ENCODE results near the gene SNTA1. TPM values are rescaled to one million over a fixed set of nuclear protein-coding genes. Genes with fewer than 3 reads are reported as not detected.
A peak's percentile ranks its signal among the peaks of the same experiment; 100 is the strongest.

Gene SNTA1
- total and polyA plus RNA-seq, 2 of the 13 experiments (the other 11 are each of a cell fraction or from before 2014, with no cell fraction given) = 16.4 to 18.3 TPM

DNA sequence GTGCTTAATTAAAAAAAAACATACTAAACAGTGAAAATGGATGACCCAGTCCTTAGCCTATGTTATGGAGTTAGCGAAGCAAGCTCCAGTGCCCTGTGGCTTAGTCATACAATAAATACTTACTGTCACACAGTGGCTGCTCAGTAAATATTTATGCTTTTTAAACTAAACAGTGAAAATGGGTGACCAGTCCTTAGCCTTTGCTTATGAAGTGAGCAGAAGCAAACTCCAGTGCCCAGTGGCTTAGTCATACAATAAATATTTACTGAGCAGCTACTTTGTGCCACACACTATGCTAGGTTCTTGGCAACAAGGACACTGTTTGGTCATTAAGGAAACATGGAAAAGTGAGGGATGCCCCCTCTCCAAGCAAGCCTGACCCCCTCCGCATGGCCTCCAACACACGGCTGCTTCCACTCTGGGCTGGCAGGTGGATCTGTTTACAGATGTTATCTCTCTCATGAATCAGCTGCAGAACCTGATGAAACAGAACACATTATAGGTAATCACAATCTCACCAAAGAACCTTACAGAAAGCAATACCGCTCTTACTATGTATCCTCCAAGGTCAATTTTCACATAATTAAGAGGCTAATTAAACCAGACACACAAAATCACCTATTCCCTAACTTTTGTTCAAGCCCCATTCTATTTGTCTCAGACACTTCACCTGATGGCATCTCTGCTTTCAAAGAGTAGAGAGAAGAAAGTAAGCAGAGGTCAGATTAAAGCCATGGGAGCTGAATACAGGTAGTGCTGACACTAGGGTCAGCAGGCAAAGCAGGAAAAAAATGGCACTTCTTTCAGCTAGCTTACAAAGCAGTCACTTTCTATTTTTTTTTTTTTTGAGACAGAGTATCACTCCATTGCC is 69.6 kb downstream of the SNTA1 start (continued):
- TF ChIP-seq, protein P1, sequence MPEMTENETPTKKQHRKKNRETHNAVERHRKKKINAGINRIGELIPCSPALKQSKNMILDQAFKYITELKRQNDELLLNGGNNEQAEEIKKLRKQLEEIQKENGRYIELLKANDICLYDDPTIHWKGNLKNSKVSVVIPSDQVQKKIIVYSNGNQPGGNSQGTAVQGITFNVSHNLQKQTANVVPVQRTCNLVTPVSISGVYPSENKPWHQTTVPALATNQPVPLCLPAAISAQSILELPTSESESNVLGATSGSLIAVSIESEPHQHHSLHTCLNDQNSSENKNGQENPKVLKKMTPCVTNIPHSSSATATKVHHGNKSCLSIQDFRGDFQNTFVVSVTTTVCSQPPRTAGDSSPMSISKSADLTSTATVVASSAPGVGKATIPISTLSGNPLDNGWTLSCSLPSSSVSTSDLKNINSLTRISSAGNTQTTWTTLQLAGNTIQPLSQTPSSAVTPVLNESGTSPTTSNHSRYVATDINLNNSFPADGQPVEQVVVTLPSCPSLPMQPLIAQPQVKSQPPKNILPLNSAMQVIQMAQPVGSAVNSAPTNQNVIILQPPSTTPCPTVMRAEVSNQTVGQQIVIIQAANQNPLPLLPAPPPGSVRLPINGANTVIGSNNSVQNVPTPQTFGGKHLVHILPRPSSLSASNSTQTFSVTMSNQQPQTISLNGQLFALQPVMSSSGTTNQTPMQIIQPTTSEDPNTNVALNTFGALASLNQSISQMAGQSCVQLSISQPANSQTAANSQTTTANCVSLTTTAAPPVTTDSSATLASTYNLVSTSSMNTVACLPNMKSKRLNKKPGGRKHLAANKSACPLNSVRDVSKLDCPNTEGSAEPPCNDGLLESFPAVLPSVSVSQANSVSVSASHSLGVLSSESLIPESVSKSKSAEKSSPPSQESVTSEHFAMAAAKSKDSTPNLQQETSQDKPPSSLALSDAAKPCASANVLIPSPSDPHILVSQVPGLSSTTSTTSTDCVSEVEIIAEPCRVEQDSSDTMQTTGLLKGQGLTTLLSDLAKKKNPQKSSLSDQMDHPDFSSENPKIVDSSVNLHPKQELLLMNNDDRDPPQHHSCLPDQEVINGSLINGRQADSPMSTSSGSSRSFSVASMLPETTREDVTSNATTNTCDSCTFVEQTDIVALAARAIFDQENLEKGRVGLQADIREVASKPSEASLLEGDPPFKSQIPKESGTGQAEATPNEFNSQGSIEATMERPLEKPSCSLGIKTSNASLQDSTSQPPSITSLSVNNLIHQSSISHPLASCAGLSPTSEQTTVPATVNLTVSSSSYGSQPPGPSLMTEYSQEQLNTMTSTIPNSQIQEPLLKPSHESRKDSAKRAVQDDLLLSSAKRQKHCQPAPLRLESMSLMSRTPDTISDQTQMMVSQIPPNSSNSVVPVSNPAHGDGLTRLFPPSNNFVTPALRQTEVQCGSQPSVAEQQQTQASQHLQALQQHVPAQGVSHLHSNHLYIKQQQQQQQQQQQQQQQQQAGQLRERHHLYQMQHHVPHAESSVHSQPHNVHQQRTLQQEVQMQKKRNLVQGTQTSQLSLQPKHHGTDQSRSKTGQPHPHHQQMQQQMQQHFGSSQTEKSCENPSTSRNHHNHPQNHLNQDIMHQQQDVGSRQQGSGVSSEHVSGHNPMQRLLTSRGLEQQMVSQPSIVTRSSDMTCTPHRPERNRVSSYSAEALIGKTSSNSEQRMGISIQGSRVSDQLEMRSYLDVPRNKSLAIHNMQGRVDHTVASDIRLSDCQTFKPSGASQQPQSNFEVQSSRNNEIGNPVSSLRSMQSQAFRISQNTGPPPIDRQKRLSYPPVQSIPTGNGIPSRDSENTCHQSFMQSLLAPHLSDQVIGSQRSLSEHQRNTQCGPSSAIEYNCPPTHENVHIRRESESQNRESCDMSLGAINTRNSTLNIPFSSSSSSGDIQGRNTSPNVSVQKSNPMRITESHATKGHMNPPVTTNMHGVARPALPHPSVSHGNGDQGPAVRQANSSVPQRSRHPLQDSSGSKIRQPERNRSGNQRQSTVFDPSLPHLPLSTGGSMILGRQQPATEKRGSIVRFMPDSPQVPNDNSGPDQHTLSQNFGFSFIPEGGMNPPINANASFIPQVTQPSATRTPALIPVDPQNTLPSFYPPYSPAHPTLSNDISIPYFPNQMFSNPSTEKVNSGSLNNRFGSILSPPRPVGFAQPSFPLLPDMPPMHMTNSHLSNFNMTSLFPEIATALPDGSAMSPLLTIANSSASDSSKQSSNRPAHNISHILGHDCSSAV (CRISPR knock-in tag; IDR thresholded peaks at IDR 0.05; ENCODE audit: borderline replicate concordance) = peak; percentile 86; the same call in 1 of the 2 replicates
- TF ChIP-seq ZNF446 (CRISPR knock-in tag; IDR thresholded peaks at IDR 0.05) = no peak
- TF ChIP-seq NFATC3 (CRISPR knock-in tag; IDR thresholded peaks at IDR 0.05) = no peak
- TF ChIP-seq, protein P2, sequence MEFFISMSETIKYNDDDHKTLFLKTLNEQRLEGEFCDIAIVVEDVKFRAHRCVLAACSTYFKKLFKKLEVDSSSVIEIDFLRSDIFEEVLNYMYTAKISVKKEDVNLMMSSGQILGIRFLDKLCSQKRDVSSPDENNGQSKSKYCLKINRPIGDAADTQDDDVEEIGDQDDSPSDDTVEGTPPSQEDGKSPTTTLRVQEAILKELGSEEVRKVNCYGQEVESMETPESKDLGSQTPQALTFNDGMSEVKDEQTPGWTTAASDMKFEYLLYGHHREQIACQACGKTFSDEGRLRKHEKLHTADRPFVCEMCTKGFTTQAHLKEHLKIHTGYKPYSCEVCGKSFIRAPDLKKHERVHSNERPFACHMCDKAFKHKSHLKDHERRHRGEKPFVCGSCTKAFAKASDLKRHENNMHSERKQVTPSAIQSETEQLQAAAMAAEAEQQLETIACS (CRISPR knock-in tag; IDR thresholded peaks at IDR 0.05) = no peak
- peak; percentile 81; the same call in 1 of the 2 replicates for TF ChIP-seq IRX3 (CRISPR knock-in tag; IDR thresholded peaks at IDR 0.05; ENCODE audit: borderline replicate concordance, low read depth)
- TF ChIP-seq, protein P3, sequence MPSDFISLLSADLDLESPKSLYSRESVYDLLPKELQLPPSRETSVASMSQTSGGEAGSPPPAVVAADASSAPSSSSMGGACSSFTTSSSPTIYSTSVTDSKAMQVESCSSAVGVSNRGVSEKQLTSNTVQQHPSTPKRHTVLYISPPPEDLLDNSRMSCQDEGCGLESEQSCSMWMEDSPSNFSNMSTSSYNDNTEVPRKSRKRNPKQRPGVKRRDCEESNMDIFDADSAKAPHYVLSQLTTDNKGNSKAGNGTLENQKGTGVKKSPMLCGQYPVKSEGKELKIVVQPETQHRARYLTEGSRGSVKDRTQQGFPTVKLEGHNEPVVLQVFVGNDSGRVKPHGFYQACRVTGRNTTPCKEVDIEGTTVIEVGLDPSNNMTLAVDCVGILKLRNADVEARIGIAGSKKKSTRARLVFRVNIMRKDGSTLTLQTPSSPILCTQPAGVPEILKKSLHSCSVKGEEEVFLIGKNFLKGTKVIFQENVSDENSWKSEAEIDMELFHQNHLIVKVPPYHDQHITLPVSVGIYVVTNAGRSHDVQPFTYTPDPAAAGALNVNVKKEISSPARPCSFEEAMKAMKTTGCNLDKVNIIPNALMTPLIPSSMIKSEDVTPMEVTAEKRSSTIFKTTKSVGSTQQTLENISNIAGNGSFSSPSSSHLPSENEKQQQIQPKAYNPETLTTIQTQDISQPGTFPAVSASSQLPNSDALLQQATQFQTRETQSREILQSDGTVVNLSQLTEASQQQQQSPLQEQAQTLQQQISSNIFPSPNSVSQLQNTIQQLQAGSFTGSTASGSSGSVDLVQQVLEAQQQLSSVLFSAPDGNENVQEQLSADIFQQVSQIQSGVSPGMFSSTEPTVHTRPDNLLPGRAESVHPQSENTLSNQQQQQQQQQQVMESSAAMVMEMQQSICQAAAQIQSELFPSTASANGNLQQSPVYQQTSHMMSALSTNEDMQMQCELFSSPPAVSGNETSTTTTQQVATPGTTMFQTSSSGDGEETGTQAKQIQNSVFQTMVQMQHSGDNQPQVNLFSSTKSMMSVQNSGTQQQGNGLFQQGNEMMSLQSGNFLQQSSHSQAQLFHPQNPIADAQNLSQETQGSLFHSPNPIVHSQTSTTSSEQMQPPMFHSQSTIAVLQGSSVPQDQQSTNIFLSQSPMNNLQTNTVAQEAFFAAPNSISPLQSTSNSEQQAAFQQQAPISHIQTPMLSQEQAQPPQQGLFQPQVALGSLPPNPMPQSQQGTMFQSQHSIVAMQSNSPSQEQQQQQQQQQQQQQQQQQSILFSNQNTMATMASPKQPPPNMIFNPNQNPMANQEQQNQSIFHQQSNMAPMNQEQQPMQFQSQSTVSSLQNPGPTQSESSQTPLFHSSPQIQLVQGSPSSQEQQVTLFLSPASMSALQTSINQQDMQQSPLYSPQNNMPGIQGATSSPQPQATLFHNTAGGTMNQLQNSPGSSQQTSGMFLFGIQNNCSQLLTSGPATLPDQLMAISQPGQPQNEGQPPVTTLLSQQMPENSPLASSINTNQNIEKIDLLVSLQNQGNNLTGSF (CRISPR knock-in tag; IDR thresholded peaks at IDR 0.05) = no peak
- peak; percentile 93 for TF ChIP-seq RFXANK (CRISPR knock-in tag; IDR thresholded peaks at IDR 0.05)
- TF ChIP-seq NFE2L1 (CRISPR knock-in tag; IDR thresholded peaks at IDR 0.05; ENCODE audit: borderline replicate concordance) = no peak
- TF ChIP-seq, protein P4, sequence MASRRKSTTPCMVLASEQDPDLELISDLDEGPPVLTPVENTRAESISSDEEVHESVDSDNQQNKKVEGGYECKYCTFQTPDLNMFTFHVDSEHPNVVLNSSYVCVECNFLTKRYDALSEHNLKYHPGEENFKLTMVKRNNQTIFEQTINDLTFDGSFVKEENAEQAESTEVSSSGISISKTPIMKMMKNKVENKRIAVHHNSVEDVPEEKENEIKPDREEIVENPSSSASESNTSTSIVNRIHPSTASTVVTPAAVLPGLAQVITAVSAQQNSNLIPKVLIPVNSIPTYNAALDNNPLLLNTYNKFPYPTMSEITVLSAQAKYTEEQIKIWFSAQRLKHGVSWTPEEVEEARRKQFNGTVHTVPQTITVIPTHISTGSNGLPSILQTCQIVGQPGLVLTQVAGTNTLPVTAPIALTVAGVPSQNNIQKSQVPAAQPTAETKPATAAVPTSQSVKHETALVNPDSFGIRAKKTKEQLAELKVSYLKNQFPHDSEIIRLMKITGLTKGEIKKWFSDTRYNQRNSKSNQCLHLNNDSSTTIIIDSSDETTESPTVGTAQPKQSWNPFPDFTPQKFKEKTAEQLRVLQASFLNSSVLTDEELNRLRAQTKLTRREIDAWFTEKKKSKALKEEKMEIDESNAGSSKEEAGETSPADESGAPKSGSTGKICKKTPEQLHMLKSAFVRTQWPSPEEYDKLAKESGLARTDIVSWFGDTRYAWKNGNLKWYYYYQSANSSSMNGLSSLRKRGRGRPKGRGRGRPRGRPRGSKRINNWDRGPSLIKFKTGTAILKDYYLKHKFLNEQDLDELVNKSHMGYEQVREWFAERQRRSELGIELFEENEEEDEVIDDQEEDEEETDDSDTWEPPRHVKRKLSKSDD (CRISPR knock-in tag; IDR thresholded peaks at IDR 0.05; ENCODE audit: low read depth) = peak; percentile 19; the same call in 1 of the 2 replicates
